ENCODE results near the gene CDC42EP3.

Gene CDC42EP3

DNA sequence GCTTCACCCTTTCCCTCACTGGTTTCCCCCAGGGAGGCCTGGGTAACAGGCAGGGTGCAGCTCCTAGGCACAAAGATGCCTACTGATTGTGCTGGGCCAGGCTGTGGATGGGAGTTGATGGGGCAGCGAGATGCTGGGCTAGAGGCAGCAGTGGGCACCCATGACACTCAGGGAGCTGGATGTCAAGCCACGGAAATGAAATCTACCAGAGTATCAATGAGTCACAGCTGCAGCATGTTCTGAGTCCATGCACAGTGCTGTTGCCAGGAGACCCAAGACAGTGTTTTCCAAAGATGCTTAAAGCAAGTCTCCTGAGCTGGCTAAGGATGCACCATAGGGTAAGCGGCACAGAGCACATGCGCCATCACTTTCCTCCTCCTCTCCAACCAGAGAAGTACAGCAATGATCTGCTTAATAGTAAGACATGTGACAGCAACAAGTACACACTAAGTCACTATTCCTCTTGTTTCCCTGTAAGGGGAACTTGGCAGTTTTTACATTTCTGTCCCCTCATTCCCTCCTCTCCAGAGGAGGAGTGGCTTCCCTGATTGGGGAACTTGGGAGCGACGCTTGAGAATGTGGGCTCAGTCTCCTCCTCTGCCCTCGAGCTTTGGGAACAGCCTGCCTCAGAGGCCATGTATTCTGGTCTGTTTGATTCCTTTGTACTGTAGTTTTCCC, 57.2 kb downstream of the CDC42EP3 start:
- DNase-seq, result no peak

DNA sequence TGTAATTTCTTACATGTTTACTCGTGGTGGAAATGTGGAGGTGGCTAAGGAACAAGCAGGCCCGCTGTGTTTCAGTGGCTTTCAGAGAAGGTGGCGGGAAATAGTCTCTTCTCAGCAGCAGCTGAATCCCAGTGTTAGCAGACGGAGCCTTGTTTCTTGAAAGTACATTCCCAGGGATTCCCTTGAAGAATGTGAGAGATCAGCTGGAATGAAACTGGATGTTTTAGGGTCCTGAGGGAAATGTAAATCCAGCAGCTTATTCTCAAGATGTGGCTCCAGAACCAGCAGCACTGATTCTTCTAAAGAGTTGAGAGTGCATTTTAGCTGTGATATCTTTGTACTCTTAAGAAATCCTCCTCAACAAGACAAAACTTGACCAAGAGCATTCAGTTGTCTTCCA, 59.1 kb downstream of the CDC42EP3 start:
- DNase-seq, result no peak

DNA sequence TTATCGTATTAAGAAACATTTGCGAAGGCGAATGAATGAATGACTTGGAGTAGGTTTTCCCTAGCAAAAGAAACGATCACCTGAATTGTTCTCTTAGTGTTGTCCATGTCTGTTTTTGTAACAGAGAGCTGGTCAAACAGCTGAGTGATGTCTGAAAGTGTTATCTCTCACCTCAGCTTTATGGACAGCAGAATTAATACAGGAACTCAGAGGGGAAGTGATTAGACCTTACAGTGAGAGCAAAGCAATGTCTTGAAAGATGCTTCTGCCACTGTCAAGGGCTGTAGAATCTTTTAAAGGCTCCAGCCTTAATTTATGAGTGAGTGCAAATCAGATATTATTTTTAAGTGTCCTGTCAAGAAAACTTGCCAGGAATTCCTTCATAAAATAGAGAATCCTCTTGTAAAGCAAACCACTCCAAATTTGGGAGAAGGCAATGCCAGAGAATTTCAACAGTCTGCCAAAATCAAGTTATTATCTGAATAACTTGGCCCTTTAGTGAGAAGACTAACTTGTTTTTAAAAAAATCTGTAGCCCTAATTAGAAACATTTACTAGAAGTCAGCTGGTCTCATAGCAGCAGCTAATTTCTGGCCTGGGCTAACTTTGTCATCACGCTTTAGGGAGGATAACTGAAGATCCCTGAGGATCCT, 60.7 kb downstream of the CDC42EP3 start:
- DNase-seq, result no peak

DNA sequence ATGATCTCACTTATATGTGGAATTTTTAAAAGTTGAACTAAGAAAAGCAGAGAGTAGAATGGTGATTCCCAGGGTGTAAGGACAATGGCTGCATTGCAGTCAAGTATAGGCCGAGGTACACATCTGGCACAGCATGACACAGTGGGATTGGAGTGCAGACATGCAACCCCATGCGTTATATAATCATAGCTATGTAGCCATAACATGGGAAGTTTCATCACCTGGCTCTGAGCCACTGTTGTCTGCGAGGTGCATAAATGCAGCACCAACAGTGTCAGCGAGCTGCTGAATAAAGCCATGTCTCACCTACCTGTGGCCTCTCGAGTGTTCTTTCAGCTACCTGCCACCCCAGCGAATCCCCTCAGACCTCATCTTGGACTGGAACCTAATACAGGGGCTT, 61.7 kb downstream of the CDC42EP3 start:
- no peak for DNase-seq

DNA sequence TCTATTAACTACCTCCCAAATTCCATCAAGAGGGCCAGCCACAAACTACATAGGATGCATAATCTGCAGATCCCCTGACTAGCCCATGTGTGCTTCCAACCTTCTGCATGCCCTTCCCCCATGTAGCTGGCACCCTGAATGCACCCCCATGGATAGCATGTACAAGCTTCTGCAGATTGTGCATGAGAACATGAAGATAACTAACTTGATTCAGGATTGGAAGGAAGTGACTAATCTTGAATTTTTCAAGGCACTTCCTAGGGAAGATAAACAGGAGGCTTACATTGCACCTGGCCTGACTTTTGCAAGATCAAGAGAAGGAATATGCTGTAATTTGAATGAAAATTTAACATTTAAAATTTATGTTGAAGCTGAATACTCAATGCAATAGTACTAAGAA, 66.7 kb downstream of the CDC42EP3 start:
- DNase-seq, result no peak

DNA sequence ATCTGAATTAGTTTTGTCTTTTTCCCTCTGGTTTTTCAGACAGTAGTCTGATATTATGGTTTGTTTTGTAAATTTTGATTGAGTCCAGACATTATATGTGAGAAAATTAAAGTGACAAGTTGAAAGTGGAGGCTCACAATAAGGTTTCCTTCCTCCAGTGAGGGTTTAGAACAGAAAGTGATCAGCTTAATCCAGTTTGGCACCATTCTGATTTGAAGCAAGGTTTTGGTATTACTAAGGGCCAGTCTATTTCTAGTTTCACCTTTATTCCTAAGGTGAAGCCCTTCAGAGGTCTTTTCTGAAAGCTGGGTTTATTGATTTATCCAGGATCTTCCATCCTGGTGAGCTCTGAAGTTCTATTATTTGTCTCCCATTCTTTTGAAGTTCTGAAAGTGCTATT, 68.7 kb downstream of the CDC42EP3 start:
- no peak for DNase-seq

DNA sequence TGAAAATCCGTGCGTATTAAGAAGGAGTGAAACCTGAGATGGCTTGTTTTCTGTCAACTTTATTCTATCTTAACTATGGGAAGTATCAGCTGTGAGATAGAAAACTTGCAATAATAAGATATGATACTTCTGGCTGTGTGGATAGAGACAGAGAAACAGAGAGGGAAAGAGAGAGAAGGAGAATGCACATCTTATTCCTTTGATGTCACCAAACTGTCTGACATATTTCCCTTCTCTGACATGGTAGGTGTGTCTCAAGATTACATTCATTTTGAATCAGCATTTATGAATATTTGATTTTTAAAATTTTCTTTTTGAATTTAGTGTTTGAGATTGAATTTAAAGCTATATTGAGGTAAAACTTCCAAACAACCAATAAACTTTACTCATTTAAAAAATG, 69.4 kb downstream of the CDC42EP3 start:
- DNase-seq, result no peak

DNA sequence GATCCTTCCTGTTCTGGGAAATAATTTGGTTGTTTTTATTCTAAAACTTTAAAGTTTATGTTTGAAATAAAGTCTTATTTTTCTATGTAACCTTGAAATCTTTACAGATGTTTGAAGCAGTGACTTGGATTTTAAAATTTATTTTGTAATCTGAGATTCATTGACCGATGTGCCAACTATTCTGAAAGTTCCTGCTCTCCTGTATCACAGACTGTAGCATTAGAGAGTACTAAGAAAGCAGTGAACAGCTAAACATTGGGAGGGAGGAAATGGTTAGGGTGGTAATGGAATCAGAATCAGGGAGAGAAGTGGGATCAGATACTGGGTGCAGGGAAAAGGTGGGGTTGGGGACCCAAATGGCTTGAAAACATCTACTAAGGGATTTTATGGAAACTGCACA, 69.9 kb downstream of the CDC42EP3 start:
- no peak for DNase-seq

DNA sequence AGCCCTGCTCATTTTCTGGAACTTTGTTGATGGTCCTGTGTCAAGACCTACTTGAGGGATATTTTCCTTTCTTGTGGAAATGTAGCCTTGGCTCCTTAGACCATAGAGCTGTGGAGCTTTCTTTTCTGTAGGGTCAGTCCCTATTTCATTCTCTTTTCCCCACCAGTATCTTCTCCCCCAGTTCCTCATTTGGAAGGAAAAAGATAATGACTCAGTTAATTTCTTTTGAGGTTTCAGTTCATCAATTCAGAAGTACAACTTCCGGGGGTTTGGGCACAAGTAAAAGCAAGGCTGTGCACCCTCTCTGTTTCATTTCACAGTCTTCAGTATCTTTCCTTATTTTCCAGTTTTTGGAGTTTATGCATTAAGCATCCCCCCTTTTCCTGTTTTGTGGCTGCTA, 70.7 kb downstream of the CDC42EP3 start:
- DNase-seq, result no peak

DNA sequence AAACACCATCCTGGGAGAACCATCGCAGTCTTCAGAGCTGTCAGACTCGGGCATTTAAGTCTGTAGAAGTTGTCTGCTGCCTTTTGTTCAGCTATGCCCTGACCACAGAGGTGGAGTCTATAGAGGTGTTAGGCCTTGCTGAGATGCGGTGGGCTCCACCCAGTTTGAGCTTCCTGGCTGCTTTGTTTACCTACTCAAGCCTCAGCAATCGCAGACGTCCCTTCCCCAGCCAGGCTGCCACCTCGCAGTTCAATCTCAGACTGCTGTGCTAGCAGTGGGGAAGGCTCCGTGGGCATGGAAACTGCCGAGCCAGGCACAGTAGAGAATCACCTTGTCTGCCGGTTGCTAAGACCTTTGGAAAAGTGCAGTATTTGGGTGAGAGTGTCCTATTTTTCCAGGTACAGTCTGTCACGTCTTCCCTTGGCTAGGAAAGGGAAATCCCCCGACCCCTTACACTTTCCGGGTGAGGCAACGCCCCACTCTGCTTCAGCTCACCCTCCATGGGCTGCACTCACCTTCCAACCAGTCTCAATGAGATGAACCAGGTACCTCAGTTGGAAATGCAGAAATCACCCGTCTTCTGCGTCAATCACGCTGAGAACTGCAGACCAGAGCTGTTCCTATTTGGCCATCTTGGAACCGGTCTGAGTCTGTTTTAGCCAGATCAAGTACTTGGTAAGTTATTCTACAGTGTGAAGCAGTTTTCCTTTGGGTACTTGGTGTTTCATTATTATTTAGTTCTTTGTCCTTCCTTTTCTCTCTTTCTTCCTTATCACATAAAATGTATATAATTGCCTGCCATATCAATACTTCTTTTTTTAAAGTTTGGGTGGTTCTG, 71.5 kb downstream of the CDC42EP3 start:
- no peak for DNase-seq

DNA sequence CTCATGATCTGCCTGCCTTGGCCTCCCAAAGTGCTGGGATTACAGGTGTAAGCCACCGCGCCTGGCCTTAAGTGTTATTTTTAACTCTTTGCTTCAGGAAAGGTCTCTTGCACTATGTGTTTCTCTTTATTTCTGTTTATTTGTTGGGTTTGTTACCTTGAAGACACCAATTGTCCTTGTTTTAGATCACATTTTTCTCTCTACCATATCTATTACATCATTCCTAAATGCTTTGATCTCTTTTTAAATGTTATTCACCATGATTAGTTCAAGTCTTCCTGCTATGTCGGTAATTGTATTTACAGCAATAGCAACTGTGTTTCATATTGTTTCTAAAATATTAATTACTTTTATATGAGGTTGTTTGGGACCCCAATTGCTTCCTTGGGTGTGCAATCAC, 77.7 kb downstream of the CDC42EP3 start:
- DNase-seq, result no peak

DNA sequence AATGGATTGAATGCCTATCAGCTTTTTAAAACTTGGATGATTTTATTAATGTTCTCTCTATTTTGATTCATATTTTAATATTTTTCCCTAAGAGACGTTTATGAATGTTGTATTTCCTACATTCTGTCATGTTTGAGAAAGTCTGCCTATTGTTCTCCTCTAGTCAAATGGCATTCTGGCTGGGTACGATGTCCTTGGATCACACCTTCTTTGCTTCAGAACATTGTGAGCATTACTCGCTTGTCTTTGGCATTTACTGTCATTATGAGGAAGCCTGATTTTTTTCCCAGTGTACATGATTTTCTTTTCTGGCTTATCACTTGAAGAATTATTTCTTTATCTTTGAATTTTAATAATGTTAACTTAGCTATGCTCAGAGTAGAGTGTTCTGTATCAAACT, 78.4 kb downstream of the CDC42EP3 start:
- no peak for DNase-seq
